Measurements from ENCODE around the gene ATP10D.
A peak's percentile ranks its signal among the peaks of the same experiment; 100 is the strongest.
"Not testable (repeated sequence)": the region's sequence is repeated elsewhere in the genome, so short reads cannot be mapped to it uniquely, and the experiment has no call there.

The ATP10D gene

GRCh38 chr4:47488706-47489105, 3.6 kb downstream of the ATP10D start:
- no peak for DNase-seq (ENCODE audit: low read depth)

GRCh38 chr4:47490550-47490949, 5.5 kb downstream of the ATP10D start:
- no peak for DNase-seq (ENCODE audit: low read depth)

- DNase-seq (ENCODE audit: low read depth) = no peak
Measured at GRCh38 chr4:47493238-47494123, 8.4 kb downstream of the ATP10D start.

- DNase-seq (ENCODE audit: low read depth) = no peak
Measured at GRCh38 chr4:47494124-47494430, 9.0 kb downstream of the ATP10D start.

GRCh38 chr4:47498899-47499298, 13.8 kb downstream of the ATP10D start:
- no peak for DNase-seq (ENCODE audit: low read depth)

- DNase-seq (ENCODE audit: low read depth) = no peak
Measured at GRCh38 chr4:47499700-47500099, 14.6 kb downstream of the ATP10D start.

GRCh38 chr4:47500776-47501175, 15.7 kb downstream of the ATP10D start:
- DNase-seq (ENCODE audit: low read depth) = no peak

- no peak for DNase-seq (ENCODE audit: low read depth)
Measured at GRCh38 chr4:47505147-47505546, 20.1 kb downstream of the ATP10D start.

- no peak for DNase-seq (ENCODE audit: low read depth)
Measured at GRCh38 chr4:47505666-47506065, 20.6 kb downstream of the ATP10D start.

GRCh38 chr4:47510506-47511143, 25.6 kb downstream of the ATP10D start:
- no peak for DNase-seq (ENCODE audit: low read depth)

GRCh38 chr4:47513461-47513860, 28.4 kb downstream of the ATP10D start:
- no peak for DNase-seq (ENCODE audit: low read depth)

GRCh38 chr4:47519239-47519883, 34.3 kb downstream of the ATP10D start:
- no peak for DNase-seq (ENCODE audit: low read depth)

GRCh38 chr4:47525154-47525819, 40.2 kb downstream of the ATP10D start:
- DNase-seq (ENCODE audit: low read depth) = no peak

- DNase-seq (ENCODE audit: low read depth) = no peak
Measured at GRCh38 chr4:47526281-47526680, 41.2 kb downstream of the ATP10D start.

- not testable (repeated sequence) for DNase-seq (ENCODE audit: low read depth)
Measured at GRCh38 chr4:47528646-47529045, 43.6 kb downstream of the ATP10D start.

- DNase-seq (ENCODE audit: low read depth) = no peak
Measured at GRCh38 chr4:47530801-47531200, 45.7 kb downstream of the ATP10D start.

GRCh38 chr4:47531241-47531953, 46.3 kb downstream of the ATP10D start:
- DNase-seq (ENCODE audit: low read depth) = peak; percentile 27

- no peak for DNase-seq (ENCODE audit: low read depth)
Measured at GRCh38 chr4:47531954-47532321, 46.9 kb downstream of the ATP10D start.

- DNase-seq (ENCODE audit: low read depth) = no peak
Measured at GRCh38 chr4:47532658-47533057, 47.6 kb downstream of the ATP10D start.

- DNase-seq (ENCODE audit: low read depth) = no peak
Measured at GRCh38 chr4:47533689-47534347, 48.7 kb downstream of the ATP10D start.

- DNase-seq (ENCODE audit: low read depth) = no peak
Measured at GRCh38 chr4:47534772-47535171, 49.7 kb downstream of the ATP10D start.
